Measurements from ENCODE around the gene ABTB1. TPM values are rescaled to one million over a fixed set of nuclear protein-coding genes. Genes with fewer than 3 reads are reported as not detected.

Gene ABTB1
- total RNA-seq, 1 donor from 2014 or later, result 12.2 TPM

DNA sequence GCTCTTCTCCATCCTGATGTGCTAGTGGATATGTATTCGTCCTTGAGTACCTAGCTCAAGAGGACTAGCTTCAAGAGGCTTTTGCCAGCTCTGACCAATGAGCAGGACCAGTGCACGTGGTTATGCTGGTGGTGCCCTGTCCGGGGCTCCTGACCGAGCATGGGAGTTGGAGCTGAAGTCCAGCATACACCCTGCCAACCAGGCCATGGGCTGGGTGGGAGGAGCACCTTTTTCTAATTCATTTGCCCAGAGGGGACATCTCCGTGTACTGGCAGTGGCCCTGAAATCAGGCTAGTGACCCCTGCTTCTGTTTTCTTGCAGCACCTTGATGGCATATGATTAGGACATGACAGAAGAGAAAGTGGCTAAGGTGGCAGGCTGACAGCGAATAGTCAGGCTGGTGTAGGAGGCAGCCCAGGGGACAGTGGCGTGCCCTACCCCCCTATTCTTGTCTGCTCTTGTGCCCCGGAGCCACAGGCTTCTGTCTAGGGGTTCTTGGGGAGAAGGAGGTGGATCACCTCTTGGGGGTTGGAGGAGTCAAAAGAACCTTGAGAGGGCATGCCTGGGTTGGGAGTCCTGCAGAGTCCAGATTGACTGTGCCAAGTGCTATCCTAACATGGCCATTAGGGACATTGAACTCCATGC lies 27.3 kb upstream of the ABTB1 start:
- Mint-ChIP-seq H3K9me3 (ENCODE audit: low read depth) (no peaks in the 10 kb centered on the region), H3K4me3 (ENCODE audit: low read depth) (no peak overlapping the region), H3K36me3 (ENCODE audit: insufficient read depth) (no peaks in the 10 kb centered on the region), H3K27ac (no peak overlapping the region), H3K4me1 (ENCODE audit: low read depth) (no peaks in the 10 kb centered on the region), H3K27me3 (no peaks in the 10 kb centered on the region)
- TF ChIP-seq, protein P1, sequence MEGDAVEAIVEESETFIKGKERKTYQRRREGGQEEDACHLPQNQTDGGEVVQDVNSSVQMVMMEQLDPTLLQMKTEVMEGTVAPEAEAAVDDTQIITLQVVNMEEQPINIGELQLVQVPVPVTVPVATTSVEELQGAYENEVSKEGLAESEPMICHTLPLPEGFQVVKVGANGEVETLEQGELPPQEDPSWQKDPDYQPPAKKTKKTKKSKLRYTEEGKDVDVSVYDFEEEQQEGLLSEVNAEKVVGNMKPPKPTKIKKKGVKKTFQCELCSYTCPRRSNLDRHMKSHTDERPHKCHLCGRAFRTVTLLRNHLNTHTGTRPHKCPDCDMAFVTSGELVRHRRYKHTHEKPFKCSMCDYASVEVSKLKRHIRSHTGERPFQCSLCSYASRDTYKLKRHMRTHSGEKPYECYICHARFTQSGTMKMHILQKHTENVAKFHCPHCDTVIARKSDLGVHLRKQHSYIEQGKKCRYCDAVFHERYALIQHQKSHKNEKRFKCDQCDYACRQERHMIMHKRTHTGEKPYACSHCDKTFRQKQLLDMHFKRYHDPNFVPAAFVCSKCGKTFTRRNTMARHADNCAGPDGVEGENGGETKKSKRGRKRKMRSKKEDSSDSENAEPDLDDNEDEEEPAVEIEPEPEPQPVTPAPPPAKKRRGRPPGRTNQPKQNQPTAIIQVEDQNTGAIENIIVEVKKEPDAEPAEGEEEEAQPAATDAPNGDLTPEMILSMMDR (IDR thresholded peaks at IDR 0.05; ENCODE audit: unreplicated experiment), result no peak
- DNase-seq (ENCODE audit: low spot score, unreplicated experiment), result no peak

GRCh38 chr3:127646501-127647046 lies 26.2 kb upstream of the ABTB1 start:
- Mint-ChIP-seq H3K27ac (no peak overlapping the region), H3K27me3 (no peaks in the 10 kb centered on the region), H3K9me3 (ENCODE audit: low read depth) (no peaks in the 10 kb centered on the region), H3K4me1 (ENCODE audit: low read depth) (no peaks in the 10 kb centered on the region), H3K4me3 (ENCODE audit: low read depth) (no peak overlapping the region), H3K36me3 (ENCODE audit: insufficient read depth) (no peaks in the 10 kb centered on the region)
- TF ChIP-seq, protein P1 (IDR thresholded peaks at IDR 0.05; ENCODE audit: unreplicated experiment), result no peak
- no peak for DNase-seq (ENCODE audit: low spot score, unreplicated experiment)

DNA sequence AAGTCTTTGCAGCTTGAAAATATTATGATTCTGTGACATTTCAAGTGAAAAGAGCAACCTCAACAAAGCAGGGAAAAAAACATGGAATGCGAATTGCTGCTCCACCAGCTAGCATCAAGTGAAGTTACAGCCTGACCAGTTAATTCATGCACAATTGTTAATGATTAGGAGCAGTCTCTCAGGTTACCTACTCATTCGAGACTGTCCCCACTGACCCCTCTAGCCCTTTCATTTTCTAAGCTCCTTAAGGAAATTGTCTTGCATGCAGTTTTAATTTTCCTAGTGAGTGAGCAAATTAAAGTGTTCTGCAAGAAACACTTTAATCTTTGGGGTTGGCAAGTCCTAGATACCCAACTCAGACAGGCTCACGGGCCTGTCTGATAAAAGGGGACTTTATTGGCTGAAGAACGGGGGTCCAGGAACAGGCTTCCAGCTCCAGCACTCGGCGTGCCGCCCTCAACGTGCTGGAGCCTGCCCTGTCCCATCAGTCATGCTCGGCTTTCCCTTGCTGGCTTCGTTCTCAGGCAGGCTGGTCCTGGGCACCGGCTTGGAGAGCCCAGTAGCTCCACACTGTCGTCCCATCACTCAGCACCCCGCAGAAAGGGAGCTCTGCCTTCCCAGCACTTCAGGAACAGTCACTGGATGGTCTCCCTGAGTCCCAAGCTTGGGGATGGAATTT lies 25.4 kb upstream of the ABTB1 start:
- H3K36me3 Mint-ChIP-seq (ENCODE audit: insufficient read depth), result no peaks in the 10 kb centered on the region
- no peak for DNase-seq (ENCODE audit: low spot score, unreplicated experiment)
- no peaks in the 10 kb centered on the region for H3K9me3 Mint-ChIP-seq (ENCODE audit: low read depth)
- H3K27me3 Mint-ChIP-seq, result no peaks in the 10 kb centered on the region
- H3K4me3 Mint-ChIP-seq (ENCODE audit: low read depth), result no peak overlapping the region
- TF ChIP-seq, protein P1 (IDR thresholded peaks at IDR 0.05; ENCODE audit: unreplicated experiment), result no peak
- no peaks in the 10 kb centered on the region for H3K4me1 Mint-ChIP-seq (ENCODE audit: low read depth)
- no peak overlapping the region for H3K27ac Mint-ChIP-seq

DNA sequence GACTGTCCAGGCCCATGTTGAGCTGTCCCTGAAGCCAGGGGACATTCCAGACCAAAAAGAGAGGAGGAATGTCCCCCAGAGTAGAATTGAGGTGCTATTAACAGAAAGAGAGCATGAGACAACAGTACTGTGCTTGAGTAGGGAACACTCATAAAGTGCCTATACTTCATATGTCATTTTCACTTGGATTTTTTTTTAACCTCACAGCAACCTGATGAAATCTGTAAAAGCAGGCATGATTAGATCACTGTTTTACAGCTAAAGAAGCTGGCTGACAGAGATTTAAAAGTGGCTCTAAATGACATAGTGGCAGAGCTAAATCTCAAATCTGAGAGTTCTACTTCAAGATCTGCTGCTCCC lies 24.9 kb upstream of the ABTB1 start:
- TF ChIP-seq, protein P1 (IDR thresholded peaks at IDR 0.05; ENCODE audit: unreplicated experiment), result no peak
- no peak for DNase-seq (ENCODE audit: low spot score, unreplicated experiment)

DNA sequence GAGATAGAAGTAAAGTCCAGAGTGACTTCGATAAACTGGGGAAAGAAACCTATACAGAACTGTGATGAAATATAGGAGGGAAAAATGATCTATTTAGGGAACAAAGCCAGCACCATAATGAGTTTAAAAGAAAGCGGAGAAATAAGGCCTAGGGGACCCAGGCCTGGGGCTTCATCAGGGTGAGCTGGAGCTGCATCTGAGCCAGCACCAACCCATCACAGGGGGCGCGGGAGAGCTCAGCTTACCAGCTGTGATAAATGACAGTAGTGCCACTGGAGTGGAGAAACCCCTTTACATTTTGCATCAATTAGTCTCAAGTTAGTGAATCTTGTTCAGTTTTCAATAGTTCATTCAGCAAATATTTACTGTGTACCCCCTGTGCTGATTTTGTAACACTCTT lies 22.5 kb upstream of the ABTB1 start:
- H3K36me3 Mint-ChIP-seq (ENCODE audit: insufficient read depth), result no peaks in the 10 kb centered on the region
- TF ChIP-seq, protein P1 (IDR thresholded peaks at IDR 0.05; ENCODE audit: unreplicated experiment), result no peak
- H3K4me1 Mint-ChIP-seq (ENCODE audit: low read depth), result peaks cover 5% of the 10 kb centered on the region
- H3K27me3 Mint-ChIP-seq, result peaks cover 3% of the 10 kb centered on the region
- no peak overlapping the region for H3K27ac Mint-ChIP-seq
- no peak overlapping the region for H3K4me3 Mint-ChIP-seq (ENCODE audit: low read depth)
- H3K9me3 Mint-ChIP-seq (ENCODE audit: low read depth), result no peaks in the 10 kb centered on the region
- DNase-seq (ENCODE audit: low spot score, unreplicated experiment), result no peak

More for the DNA sequence above, 24.9 kb upstream of the ABTB1 start:
- Mint-ChIP-seq H3K27me3 (peaks cover under 1% of the 10 kb centered on the region), H3K36me3 (ENCODE audit: insufficient read depth) (no peaks in the 10 kb centered on the region), H3K27ac (no peak overlapping the region), H3K4me1 (ENCODE audit: low read depth) (no peaks in the 10 kb centered on the region), H3K9me3 (ENCODE audit: low read depth) (no peaks in the 10 kb centered on the region), H3K4me3 (ENCODE audit: low read depth) (no peak overlapping the region)
